Duodenal mucosa (tissue), 2 donors: ENCODE data around the gene SETSIP.

Source experiments
- H3K27ac ChIP-seq: one replicate; pipeline ENCODE4 v1.7.0; 2013; ENCODE audit warnings: low read depth, low read length
- H3K27me3 ChIP-seq, 2 donors: one replicate each; pipeline ENCODE4 v1.7.0; 2013; ENCODE audit warnings: low read length in 2 of 2, control low read depth in 1 of 2; ENCODE audit not compliant: insufficient read depth in 2 of 2, control insufficient read depth in 1 of 2
- H3K36me3 ChIP-seq, 2 donors: one replicate each; pipeline ENCODE4 v1.7.0; 2013; ENCODE audit warnings: low read length in 2 of 2, control low read depth in 1 of 2; ENCODE audit not compliant: insufficient read depth in 2 of 2, control insufficient read depth in 1 of 2
- H3K4me1 ChIP-seq, 2 donors: one replicate each; pipeline ENCODE4 v1.7.0; 2013; ENCODE audit warnings: low read length in 2 of 2, control low read depth in 1 of 2; ENCODE audit not compliant: insufficient read depth in 2 of 2, control insufficient read depth in 1 of 2
- H3K4me3 ChIP-seq, 2 donors: one replicate each; pipeline ENCODE4 v1.7.0; 2013; ENCODE audit warnings: low read length in 2 of 2, low read depth in 1 of 2
- H3K9ac ChIP-seq, 2 donors: one replicate each; pipeline ENCODE4 v1.7.0; 2013; ENCODE audit warnings: low read length in 2 of 2, low read depth in 1 of 2
- H3K9me3 ChIP-seq, 2 donors: one replicate each; pipeline ENCODE4 v1.7.0; 2013; ENCODE audit warnings: low read length in 2 of 2, control low read depth in 1 of 2; ENCODE audit not compliant: control insufficient read depth in 1 of 2

SETSIP gene

GRCh38 chr1:92070892-92071291 is 4.3 kb downstream of the SETSIP start:
- no peaks in the 10 kb centered on the region for H3K4me1 ChIP-seq
- H3K27ac ChIP-seq: no peak overlapping the region
- H3K27me3 ChIP-seq: no peaks in the 10 kb centered on the region
- H3K9ac ChIP-seq: no peak overlapping the region
- no peaks in the 10 kb centered on the region for H3K36me3 ChIP-seq
- H3K9me3 ChIP-seq: no peaks in the 10 kb centered on the region
- H3K4me3 ChIP-seq: no peak overlapping the region

GRCh38 chr1:92066321-92066720 is 8.9 kb downstream of the SETSIP start:
- no peaks in the 10 kb centered on the region for H3K27me3 ChIP-seq
- H3K4me1 ChIP-seq: no peaks in the 10 kb centered on the region
- H3K9me3 ChIP-seq: no peaks in the 10 kb centered on the region
- no peak overlapping the region for H3K4me3 ChIP-seq
- no peak overlapping the region for H3K27ac ChIP-seq
- no peak overlapping the region for H3K9ac ChIP-seq
- H3K36me3 ChIP-seq: no peaks in the 10 kb centered on the region

- Histone ChIP-seq H3K4me3 (no peak overlapping the region), H3K27ac (no peak overlapping the region), H3K9me3 (no peaks in the 10 kb centered on the region), H3K27me3 (no peaks in the 10 kb centered on the region), H3K9ac (no peak overlapping the region), H3K4me1 (no peaks in the 10 kb centered on the region), H3K36me3 (no peaks in the 10 kb centered on the region)
These were observed 10.2 kb downstream of the SETSIP start for GRCh38 chr1:92065042-92065441.

GRCh38 chr1:92051948-92052347 is 23.3 kb downstream of the SETSIP start:
- no peak overlapping the region for H3K4me3 ChIP-seq
- no peaks in the 10 kb centered on the region for H3K36me3 ChIP-seq
- H3K4me1 ChIP-seq: no peaks in the 10 kb centered on the region
- no peaks in the 10 kb centered on the region for H3K9me3 ChIP-seq
- no peak overlapping the region for H3K9ac ChIP-seq
- no peak overlapping the region for H3K27ac ChIP-seq
- H3K27me3 ChIP-seq: no peaks in the 10 kb centered on the region

GRCh38 chr1:92045766-92046495 is 29.3 kb downstream of the SETSIP start:
- H3K36me3 ChIP-seq: no peaks in the 10 kb centered on the region
- no peak overlapping the region for H3K9ac ChIP-seq
- no peaks in the 10 kb centered on the region for H3K9me3 ChIP-seq
- no peak overlapping the region for H3K4me3 ChIP-seq
- H3K4me1 ChIP-seq: no peaks in the 10 kb centered on the region
- H3K27me3 ChIP-seq: no peaks in the 10 kb centered on the region
- no peak overlapping the region for H3K27ac ChIP-seq

- H3K27ac ChIP-seq: peak overlapping the region; percentile 10
- no peak overlapping the region for H3K9ac ChIP-seq
- H3K36me3 ChIP-seq: no peaks in the 10 kb centered on the region
- H3K4me1 ChIP-seq: no peaks in the 10 kb centered on the region
- no peaks in the 10 kb centered on the region for H3K27me3 ChIP-seq
- H3K4me3 ChIP-seq: no peak overlapping the region
- no peaks in the 10 kb centered on the region for H3K9me3 ChIP-seq
These were observed 31.6 kb downstream of the SETSIP start for GRCh38 chr1:92043621-92044020.

- Histone ChIP-seq H3K4me3 (no peak overlapping the region), H3K36me3 (no peaks in the 10 kb centered on the region), H3K9ac (no peak overlapping the region), H3K27ac (no peak overlapping the region), H3K27me3 (no peaks in the 10 kb centered on the region), H3K4me1 (no peaks in the 10 kb centered on the region), H3K9me3 (no peaks in the 10 kb centered on the region)
These were observed 34.2 kb downstream of the SETSIP start for GRCh38 chr1:92040971-92041370.

- H3K9me3 ChIP-seq: no peaks in the 10 kb centered on the region
- H3K9ac ChIP-seq: no peak overlapping the region
- H3K36me3 ChIP-seq: no peaks in the 10 kb centered on the region
- no peaks in the 10 kb centered on the region for H3K27me3 ChIP-seq
- no peak overlapping the region for H3K4me3 ChIP-seq
- H3K4me1 ChIP-seq: no peaks in the 10 kb centered on the region
- H3K27ac ChIP-seq: no peak overlapping the region
These were observed 36.4 kb downstream of the SETSIP start for GRCh38 chr1:92038695-92039346.

- H3K9me3 ChIP-seq: no peaks in the 10 kb centered on the region
- no peak overlapping the region for H3K27ac ChIP-seq
- H3K27me3 ChIP-seq: no peaks in the 10 kb centered on the region
- no peak overlapping the region for H3K4me3 ChIP-seq
- no peaks in the 10 kb centered on the region for H3K4me1 ChIP-seq
- no peak overlapping the region for H3K9ac ChIP-seq
- H3K36me3 ChIP-seq: no peaks in the 10 kb centered on the region
These were observed 37.8 kb downstream of the SETSIP start for GRCh38 chr1:92037400-92037799.

- Histone ChIP-seq H3K4me1 (peaks cover 9 to 13% of the 10 kb centered on the region in 2 donors), H3K27ac (no peak overlapping the region), H3K4me3 (no peak overlapping the region), H3K27me3 (peaks cover 6 to 9% of the 10 kb centered on the region in 2 donors), H3K9me3 (no peaks in the 10 kb centered on the region), H3K36me3 (no peaks in the 10 kb centered on the region), H3K9ac (no peak overlapping the region)
These were observed 43.7 kb downstream of the SETSIP start for GRCh38 chr1:92031281-92032110.
